ENCODE data around the gene GPR65.

DNA sequence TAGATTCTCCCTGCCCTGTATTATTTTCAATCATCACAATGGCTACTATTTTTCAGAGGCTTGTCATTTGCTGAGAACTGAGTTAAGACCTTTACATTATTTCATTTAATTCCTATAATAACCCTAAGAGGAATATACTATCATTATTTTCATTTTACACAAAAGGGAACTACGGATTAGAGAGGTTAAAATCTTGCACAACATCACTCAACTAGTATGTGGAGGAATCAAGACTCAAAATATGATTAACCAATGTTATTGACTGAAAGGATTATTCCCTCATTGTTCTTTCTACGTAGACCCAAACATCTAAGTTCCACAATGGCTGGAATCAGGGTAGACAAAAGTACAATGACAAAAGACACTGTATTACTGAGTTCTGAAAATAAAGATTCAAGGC, 45.0 kb downstream of the GPR65 start:
- TF ChIP-seq, protein P1, sequence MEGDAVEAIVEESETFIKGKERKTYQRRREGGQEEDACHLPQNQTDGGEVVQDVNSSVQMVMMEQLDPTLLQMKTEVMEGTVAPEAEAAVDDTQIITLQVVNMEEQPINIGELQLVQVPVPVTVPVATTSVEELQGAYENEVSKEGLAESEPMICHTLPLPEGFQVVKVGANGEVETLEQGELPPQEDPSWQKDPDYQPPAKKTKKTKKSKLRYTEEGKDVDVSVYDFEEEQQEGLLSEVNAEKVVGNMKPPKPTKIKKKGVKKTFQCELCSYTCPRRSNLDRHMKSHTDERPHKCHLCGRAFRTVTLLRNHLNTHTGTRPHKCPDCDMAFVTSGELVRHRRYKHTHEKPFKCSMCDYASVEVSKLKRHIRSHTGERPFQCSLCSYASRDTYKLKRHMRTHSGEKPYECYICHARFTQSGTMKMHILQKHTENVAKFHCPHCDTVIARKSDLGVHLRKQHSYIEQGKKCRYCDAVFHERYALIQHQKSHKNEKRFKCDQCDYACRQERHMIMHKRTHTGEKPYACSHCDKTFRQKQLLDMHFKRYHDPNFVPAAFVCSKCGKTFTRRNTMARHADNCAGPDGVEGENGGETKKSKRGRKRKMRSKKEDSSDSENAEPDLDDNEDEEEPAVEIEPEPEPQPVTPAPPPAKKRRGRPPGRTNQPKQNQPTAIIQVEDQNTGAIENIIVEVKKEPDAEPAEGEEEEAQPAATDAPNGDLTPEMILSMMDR (IDR thresholded peaks at IDR 0.05 in 8 of 11, conservative IDR thresholded peaks at IDR 0.05 in 3 of 11): no peak
- TF ChIP-seq POLR2A (IDR thresholded peaks at IDR 0.05) (no peak), POLR2AphosphoS5 (IDR thresholded peaks at IDR 0.05) (no peak)

Data from spleen (tissue), 7 donors.